Right hindlimb (tissue), 1 donor: ENCODE results near the gene AKT1S1.
"Not testable (repeated sequence)": the region's sequence is repeated elsewhere in the genome, so short reads cannot be mapped to it uniquely, and the experiment has no call there.

ENCODE experiments used
- DNase-seq: peaks from one replicate; pipeline ENCODE4 v3.0.0-alpha.2; 2018

The AKT1S1 gene

GRCh38 chr19:49877020-49877878 lies at the start of gene AKT1S1, which contains the start of gene TBC1D17:
Gene AKT1S1, minus strand, starts transcription at chr19:49877355. Its CDS starts 4,060 bp downstream, at chr19:49873295.
Gene TBC1D17, plus strand, starts transcription at chr19:49877702. Its CDS starts 22 bp downstream, at chr19:49877724.
- DNase-seq, result peak; percentile 99

DNA sequence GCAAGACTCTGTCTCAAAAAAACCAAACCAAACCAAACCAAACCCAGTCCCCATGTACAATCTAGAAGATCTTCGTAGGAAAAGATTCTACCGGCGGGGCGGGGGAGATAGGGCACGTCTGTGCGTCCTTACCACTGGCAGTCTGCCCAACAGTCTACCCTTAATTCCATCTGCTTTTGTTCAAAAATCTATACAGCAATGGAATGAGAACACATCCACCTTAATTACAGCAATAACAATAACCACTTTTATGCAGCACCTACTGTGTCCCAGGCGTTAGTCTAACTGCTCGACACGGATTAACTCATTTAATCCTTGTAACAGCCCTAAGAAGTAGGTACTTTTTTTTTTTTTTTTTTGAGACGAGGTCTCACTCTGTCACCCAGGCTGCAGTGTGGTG lies 49.4 kb upstream of the AKT1S1 start:
- no peak for DNase-seq

- no peak for DNase-seq
Measured at GRCh38 chr19:49925486-49925885, 48.3 kb upstream of the AKT1S1 start.

- DNase-seq, result not testable (repeated sequence)
Measured at GRCh38 chr19:49924881-49925210, 47.7 kb upstream of the AKT1S1 start.

DNA sequence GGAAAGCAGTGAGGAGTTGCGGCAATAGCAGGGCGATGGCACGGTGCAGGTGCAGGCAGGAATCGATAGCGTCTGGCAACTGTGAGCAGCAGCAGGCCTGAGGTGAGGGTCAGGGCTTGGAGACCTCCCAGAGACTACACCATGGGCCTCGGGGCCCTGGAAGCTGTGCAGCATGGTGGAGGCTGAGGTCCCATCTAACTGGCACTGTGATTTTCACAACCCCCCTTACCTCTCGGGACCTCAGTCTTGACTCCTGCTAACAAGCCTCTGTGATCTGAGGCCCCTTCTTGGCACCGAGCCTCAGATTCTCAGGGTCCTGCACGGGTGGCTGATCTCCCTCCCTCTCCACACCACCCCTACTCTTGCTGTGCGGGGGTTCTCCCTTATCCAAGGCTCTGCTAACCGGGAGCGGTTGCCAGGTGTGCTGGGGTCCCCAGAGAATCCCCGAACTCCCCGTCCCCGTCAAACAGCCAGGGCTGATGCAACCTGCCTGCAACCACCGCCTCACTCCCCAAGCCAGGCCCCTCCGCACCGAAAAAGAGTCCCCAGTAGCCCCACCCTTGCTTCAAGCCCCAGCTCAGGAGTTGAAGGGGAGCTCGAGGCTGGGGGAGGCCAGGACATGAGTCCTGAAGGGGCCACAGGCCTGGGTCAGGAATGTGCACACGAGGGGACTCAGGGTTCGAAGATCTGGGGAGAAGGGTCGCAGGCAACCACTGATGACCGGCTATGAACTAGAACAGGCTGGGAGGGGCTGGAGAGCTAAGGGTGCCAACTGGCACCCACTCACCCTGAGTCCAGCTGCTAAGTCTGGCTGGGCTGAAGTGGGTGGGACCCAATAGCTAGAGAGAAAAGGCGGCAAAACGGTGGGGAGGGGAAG lies 47.1 kb upstream of the AKT1S1 start:
- DNase-seq, result no peak

GRCh38 chr19:49923055-49924003 lies 46.2 kb upstream of the AKT1S1 start:
- DNase-seq, result no peak

GRCh38 chr19:49921871-49922795 lies 45.0 kb upstream of the AKT1S1 start:
- no peak for DNase-seq

- no peak for DNase-seq
Measured at GRCh38 chr19:49920624-49921363, 43.6 kb upstream of the AKT1S1 start.

GRCh38 chr19:49918089-49918488 lies 40.9 kb upstream of the AKT1S1 start:
- DNase-seq, result no peak

DNA sequence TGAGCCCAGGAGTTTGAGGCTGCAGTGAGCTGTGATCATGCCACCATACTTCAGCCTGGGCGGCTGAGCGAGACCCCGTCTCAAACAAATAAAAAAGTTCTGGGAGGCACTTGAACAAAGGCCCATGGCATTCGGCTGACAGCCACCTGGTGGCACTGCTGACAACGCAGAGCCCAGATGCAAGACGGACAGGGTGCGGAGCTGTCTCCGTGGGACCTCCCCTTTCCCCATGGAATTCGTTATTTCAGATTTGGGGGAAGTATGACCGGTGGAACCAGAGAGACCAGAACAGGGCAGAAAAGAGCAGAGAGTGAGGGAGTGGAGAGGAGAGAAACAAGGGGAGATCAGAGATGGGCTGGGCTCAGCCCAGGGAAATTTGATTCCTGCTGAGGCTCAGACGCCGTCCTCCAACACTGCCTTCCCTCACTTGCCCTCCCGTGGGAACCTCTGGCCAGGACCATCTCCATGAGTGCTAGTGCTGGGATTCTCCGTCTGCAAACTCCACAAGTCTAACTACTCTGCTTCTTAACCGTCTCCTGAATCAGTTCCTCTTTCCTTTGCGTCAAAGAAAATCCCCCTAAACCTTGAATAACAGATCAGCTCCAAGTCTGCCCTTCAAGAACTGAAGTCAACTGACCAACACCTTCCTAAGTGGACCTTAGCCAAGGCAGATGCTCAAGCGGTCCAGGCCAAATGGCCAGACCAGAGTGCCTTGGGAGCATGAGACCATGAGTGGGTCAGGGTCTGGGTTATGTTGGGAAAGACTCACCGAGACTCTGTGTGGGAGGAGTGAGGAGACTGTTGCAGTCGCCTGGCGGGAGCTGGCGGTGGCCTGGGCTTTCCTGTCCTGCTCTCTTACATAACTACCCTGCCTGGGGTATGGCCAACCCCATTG lies 39.9 kb upstream of the AKT1S1 start:
- no peak for DNase-seq

- DNase-seq, result no peak
Measured at GRCh38 chr19:49915271-49915670, 38.1 kb upstream of the AKT1S1 start.

GRCh38 chr19:49913720-49914119 lies 36.6 kb upstream of the AKT1S1 start:
- DNase-seq, result no peak

GRCh38 chr19:49912965-49913685 lies 36.0 kb upstream of the AKT1S1 start:
- DNase-seq, result no peak

- no peak for DNase-seq
Measured at GRCh38 chr19:49911381-49912145, 34.4 kb upstream of the AKT1S1 start.

DNA sequence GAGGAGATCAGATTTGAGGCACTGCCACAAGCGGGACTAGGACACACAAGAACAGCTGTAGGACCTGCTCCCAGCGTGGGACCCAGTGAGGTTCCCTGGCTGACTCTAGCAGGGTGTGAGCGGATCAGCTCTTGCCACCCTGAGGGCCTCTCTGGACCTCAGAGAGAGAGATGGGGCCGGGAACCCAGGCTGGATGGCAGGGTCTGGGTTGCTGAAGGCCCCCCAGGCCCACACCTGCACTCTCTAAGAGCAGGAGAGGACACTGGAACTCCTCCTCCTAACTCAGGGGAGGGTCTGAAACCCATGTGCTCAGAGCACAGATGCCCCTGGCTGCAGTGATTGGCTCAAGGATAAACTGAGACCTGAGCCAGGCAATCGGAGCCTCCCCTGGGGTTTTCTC lies 33.0 kb upstream of the AKT1S1 start:
- no peak for DNase-seq

GRCh38 chr19:49908480-49909420 lies 31.6 kb upstream of the AKT1S1 start:
- no peak for DNase-seq
